Measurements from ENCODE around the gene GGCT.

DNA sequence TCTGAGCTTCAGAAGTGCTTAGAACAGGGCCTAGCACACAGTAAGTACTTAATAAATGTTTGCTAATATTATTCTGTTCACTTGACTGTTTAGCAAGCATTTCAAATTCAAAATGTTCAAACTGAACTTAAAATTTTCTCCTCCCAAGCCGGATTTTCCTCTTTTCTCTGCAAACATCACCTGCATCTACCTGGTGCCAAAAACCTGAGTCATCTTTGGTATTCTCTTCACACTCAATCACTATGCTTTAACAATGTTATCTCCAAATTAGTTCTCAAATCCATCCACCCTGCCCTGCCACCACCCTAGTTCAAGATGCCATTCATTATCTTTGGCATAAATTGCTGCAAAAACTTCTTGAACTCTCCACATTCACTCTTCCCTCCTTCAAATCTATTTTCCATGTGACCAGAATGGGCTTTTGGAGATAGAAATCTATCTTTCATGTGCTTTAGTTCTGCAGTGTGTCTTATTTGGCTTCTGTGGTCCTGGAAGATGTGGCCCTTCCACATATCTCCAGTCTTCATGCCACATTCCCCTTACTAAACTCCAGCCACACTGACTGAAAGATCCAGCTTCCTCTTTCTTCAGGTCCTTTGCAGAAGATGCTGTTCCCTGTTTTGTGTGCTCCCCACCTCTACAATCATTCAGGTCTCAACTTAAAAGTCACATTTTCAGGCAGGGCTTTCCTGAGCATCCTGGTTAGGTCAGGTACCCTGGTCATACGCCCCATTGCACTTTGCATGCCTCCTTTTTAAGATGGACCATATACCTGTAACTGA, 2.0 kb downstream of the GGCT start:
- TF ChIP-seq POLR2AphosphoS5 (IDR thresholded peaks at IDR 0.05; ENCODE audit: low read depth) = no peak; the same call in 1 of the 2 replicates
- TF ChIP-seq, protein P1, sequence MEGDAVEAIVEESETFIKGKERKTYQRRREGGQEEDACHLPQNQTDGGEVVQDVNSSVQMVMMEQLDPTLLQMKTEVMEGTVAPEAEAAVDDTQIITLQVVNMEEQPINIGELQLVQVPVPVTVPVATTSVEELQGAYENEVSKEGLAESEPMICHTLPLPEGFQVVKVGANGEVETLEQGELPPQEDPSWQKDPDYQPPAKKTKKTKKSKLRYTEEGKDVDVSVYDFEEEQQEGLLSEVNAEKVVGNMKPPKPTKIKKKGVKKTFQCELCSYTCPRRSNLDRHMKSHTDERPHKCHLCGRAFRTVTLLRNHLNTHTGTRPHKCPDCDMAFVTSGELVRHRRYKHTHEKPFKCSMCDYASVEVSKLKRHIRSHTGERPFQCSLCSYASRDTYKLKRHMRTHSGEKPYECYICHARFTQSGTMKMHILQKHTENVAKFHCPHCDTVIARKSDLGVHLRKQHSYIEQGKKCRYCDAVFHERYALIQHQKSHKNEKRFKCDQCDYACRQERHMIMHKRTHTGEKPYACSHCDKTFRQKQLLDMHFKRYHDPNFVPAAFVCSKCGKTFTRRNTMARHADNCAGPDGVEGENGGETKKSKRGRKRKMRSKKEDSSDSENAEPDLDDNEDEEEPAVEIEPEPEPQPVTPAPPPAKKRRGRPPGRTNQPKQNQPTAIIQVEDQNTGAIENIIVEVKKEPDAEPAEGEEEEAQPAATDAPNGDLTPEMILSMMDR (IDR thresholded peaks at IDR 0.05; ENCODE audit: insufficient read depth, low read length) = no peak

Measured in HL-60 (cell line).